GM23248 (cell line): ENCODE results near the gene CCDC8.

Source experiments
- EZH2 ChIP-seq: fragments of 200-600 bp; sonication (generic); IDR thresholded peaks from 2 replicates; pipeline ENCODE4 v1.6.1; 2018; ENCODE audit warnings: antibody characterized with exemption, mild to moderate bottlenecking; ENCODE audit not compliant: insufficient read depth, poor library complexity, severe bottlenecking
- EZH2phosphoT487 ChIP-seq: fragments of 200-600 bp; sonication (generic); IDR thresholded peaks from 2 replicates; pipeline ENCODE4 v1.6.1; 2018; ENCODE audit warnings: antibody characterized with exemption, moderate library complexity, mild to moderate bottlenecking, low read depth; ENCODE audit not compliant: insufficient read depth

- TF ChIP-seq EZH2: no peak
- no peak for TF ChIP-seq EZH2phosphoT487
Measured at GRCh38 chr19:46381756-46382345, 31.5 kb downstream of the CCDC8 start.
